ENCODE data around the gene MRPL28. TPM values are rescaled to one million over a fixed set of nuclear protein-coding genes. Genes with fewer than 3 reads are reported as not detected.
"Not testable (repeated sequence)": the region's sequence is repeated elsewhere in the genome, so short reads cannot be mapped to it uniquely, and the experiment has no call there.

The MRPL28 gene
- total RNA-seq, 1 donor from 2014 or later, result 77.0 TPM

DNA sequence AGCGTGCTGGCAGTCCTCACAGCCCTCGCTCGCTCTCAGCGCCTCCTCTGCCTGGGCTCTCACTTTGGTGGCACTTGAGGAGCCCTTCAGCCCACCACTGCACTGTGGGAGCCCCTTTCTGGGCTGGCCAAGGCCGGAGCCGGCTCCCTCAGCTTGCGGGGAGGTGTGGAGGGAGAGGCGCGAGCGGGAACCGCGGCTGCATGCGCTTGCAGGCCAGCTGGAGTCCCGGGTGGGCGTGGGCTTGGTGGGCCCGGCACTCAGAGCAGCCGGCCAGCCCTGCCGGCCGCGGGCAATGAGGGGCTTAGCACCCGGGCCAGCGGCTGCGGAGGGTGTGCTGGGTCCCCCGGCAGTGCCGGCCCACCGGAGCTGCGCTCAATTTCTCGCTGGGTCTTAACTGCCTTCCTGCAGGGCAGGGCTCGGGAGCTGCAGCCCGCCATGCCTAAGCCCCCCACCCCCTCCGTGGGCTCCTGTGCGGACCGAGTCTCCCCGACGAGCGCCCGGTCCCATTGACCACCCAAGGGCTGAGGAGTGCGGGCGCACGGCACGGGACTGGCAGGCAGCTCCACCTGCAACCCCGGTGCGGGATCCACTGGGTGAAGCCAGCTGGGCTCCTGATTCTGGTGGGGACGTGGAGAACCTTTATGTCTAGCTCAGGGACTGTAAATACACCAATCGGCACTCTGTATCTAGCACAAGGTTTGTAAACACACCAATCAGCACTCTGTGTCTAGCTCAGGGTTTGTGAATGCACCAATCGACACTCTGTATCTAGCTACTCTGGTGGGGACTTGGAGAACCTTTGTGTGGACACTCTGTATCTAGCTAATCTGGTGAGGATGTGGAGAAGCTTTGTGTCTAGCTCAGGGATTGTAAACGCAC lies 29.0 kb downstream of the MRPL28 start:
- DNase-seq (ENCODE audit: low read depth in 2 of 2), result not testable (repeated sequence)

DNA sequence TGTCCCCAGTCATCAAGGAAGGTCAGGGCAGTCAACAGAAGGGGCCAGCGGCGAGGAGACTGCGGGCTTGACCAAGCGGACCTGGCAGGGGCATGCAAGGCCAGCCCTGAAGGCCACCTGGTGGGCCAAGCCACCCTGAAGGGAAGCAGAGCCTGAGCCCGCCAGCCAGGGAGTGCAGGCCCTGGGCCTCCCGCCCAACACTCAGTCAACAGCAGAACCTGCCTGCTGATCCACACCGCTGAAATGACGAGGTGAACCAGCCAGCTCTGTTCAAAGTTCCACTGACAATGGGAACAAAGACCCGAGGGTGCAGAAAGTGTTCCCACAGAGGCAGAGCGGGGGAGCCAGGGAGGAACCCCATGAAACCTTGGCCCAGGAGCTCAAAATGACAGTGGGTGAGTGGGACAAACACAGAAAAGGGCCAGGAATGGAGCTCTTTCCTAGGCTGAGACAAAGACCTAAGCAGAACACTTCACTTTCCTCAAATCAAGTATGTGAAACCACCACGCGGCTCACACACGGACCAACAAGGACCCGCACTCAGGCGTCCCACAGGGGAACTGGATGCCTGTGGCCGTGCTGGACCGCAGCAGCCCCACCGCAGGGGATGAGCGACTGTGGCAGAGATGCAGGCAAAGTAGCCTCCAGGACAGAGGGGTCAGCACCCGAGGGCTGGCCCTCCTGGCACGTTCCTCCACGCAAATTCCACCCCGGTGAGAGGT lies 29.8 kb downstream of the MRPL28 start:
- no peak for DNase-seq (ENCODE audit: low read depth in 2 of 2)

GRCh38 chr16:339680-340079 lies 30.7 kb downstream of the MRPL28 start:
- DNase-seq (ENCODE audit: low read depth in 2 of 2), result no peak

DNA sequence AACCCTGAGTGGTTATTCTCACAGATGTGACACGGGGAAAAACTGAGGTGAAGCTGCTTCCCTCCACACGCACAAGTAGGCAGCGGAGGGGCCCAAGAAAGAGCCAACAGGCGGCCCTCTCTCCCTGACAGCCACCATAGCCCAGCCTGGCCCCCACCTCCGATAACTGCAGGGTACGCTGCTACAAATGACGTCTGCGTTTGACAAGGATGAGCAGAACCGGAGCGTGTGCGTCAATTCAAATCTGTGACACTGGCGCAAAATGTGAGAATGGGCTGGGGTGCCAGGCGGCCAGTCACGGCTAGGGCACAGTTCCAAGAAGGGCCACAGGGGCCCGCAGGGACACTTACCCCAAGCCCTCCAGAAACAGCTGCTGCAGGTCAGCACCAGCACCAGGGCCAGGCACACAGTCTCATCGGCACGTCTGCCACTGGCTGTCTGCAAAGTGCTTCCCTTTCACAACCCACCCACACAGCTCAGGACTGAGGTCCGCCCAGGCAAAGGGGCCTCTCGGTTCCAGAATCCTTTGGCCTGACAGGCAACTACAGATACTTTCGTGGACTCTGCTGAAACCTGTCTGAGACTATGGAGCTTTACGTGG lies 32.3 kb downstream of the MRPL28 start:
- DNase-seq (ENCODE audit: low read depth in 2 of 2), result no peak

DNA sequence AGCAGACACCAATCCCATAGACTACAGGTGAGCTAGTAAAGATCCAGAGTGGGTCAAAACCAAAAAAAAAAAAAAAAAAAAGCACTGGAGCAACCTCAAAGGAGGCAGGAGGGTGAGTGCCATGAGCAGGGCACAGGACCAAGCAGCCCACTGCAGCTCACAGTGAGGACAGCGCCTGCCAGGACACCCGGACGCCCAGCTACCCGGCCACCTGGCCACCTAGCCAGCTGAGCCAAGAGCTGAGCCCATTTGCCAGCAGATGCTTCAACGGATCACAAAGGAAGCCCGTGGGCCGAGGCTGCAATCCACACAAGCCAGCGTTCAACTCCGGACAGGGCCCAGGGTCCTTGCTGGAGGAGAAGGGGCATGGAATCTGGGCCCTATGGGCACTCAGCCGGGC lies 32.9 kb downstream of the MRPL28 start:
- DNase-seq (ENCODE audit: low read depth in 2 of 2), result no peak

- DNase-seq (ENCODE audit: low read depth in 2 of 2), result no peak
Observed at GRCh38 chr16:336269-336668, 34.1 kb downstream of the MRPL28 start.

GRCh38 chr16:334861-335632 lies 35.3 kb downstream of the MRPL28 start:
- DNase-seq (ENCODE audit: low read depth in 2 of 2), result not testable (repeated sequence)

DNA sequence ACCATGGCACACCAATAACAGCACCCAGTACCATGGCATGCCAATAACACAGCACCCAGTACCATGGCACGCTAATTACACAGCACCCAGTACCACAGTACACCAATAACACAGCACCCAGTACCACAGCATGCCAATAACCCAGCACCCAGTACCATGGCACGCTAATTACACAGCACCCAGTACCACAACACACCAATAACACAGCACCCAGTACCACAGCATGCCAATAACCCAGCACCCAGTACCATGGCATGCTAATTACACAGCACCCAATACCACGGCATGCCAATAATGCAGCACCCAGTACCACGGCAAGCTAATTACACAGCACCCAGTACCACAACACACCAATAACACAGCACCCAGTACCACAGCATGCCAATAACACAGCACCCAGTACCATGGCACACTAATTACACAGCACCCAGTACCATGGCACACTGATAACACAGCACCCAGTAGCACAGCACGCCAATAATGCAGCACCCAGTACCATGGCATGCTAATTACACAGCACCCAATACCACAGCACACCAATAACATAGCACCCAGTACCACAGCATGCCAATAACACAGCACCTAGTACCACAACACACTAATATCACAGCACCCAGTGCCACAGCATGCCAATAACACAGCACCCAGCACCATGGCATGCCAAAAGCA lies 36.0 kb downstream of the MRPL28 start:
- DNase-seq (ENCODE audit: low read depth in 2 of 2), result not testable (repeated sequence)

DNA sequence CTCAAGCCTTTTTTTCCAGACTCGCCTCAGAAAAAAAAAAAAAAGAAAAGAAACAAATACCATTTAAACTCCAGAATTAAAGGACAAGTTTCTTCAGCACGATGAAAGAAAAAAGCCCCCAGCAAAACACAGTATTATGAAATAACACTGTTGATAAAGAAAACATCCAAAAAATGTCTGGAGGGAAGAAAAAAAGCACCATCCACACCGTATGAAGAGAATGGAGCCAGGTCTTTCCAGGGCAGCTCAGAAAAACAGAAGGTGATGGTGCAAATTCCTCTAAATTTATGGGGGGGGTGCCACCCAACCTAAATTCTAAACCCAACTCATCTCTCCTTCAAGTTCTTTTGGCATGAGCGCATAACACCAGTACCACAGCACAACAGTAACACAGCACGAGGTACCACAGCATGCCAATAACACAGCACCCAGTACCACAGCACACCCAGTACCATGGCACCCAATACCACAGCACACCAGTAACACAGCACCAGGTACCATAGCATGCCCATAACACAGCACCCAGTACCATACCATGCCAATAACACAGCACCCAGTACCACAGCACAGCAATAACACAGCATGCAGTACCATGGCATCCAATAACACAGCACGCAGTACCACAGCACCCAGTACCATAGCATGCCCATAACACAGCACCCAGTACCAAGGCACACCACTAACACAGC lies 36.8 kb downstream of the MRPL28 start:
- no peak for DNase-seq (ENCODE audit: low read depth in 2 of 2)

- not testable (repeated sequence) for DNase-seq (ENCODE audit: low read depth in 2 of 2)
Observed at GRCh38 chr16:331181-331814, 39.0 kb downstream of the MRPL28 start.

DNA sequence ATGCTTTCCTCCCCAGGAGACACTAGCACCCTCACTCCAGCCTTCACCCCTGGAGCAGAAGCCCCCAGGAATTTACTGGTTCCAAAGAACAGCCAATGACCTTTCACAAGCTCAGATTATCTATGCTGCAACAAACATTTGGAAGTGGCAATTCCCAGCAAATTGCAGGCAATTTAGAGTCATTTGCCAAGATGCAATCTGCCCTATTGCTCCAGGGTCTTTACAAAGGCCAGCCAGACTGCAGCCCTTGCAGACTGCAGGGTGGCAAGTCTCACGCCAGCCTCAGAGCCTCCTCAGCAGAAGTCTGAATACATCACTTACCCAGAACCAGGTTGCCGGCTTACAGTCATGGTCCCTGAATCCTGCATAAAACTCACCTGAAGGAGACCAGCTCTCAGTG lies 39.6 kb downstream of the MRPL28 start:
- DNase-seq (ENCODE audit: low read depth in 2 of 2), result no peak

DNA sequence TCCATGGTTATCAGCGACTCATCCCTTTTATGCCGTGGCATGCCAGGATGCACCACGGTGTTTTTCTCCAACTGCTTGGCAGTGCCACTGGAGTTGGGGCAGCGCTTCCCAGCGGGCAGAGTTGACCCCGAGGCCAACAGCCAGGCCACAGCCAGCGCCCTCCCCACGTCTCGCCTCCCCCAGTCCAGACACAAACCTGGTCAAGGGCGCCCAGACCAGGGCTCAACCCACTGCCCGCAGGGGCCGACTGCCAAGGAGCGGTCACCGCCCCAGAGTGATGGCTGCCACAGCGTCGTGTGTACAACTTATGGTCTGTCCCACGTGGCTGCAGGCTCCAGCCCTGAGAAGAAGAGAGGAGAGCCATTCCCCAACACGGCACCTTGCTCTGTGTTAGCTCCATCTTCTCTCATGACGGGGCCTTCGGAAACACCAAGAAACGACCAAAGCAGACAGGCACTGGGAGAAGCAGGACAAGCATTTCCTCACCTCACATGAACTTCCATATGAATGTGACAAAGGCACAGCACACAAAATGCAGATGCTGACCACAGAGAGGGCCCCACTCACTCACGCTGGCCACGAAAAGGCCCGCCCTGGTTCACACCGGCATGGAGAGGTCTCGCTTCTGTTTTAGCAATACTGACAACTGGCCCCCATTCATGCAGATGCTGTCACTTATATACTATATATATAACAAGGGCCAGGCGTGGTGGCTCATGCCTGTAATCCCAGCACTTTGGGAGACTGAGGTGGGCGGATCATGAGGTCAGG lies 44.8 kb downstream of the MRPL28 start:
- no peak for DNase-seq (ENCODE audit: low read depth in 2 of 2)

- DNase-seq (ENCODE audit: low read depth in 2 of 2), result peak in 1 of 2 donors; percentile 15
Observed at GRCh38 chr16:324451-325334, 45.6 kb downstream of the MRPL28 start.

- no peak for DNase-seq (ENCODE audit: low read depth in 2 of 2)
Observed at GRCh38 chr16:324201-324450, 46.2 kb downstream of the MRPL28 start.

GRCh38 chr16:322476-323143 lies 47.7 kb downstream of the MRPL28 start:
- DNase-seq (ENCODE audit: low read depth in 2 of 2), result no peak

- no peak for DNase-seq (ENCODE audit: low read depth in 2 of 2)
Observed at GRCh38 chr16:321532-321931, 48.8 kb downstream of the MRPL28 start.

DNA sequence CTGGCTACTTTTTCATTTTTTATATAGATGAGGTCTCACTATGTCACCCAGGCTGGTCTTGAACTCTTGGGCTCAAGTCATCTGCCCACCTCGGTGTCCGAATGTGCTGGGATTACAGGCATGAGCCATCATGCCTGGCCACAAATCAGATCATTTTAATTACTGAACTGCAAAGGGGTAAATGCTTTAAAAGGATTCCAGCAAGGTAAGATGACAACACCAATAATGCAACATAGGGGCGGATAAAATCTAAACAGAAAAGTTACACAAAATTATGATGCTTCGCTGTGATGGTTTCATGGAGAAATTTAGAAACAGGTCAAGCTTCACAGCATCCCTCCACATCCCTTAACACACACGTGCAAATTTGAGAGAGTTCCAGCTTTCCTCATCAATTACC lies 50.1 kb downstream of the MRPL28 start:
- no peak for DNase-seq (ENCODE audit: low read depth in 2 of 2)

DNA sequence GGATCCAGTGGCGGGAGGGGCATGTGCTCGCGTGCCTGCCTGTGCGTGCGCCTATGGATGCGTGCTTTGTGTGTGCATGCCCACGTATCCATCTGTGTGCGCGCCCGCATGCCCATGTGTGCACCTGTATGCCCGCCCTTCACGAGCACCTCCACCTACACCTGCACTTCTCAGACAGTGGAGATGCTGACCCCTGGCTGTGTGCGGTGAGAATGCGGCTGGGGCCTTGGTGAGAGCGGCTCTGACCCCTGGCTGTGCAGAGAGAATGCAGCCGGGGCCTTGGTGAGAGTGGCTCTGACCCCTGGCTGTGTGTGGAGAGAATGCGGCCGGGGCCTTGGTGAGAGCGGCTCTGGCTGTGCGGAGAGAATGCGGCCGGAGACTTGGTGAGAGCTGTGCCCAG lies 51.7 kb downstream of the MRPL28 start:
- DNase-seq (ENCODE audit: low read depth in 2 of 2), result no peak
